Smooth muscle cell of the brain vasculature (primary cell): ENCODE data around the gene SPATS2.

Experiments
- DNase-seq: peaks from one replicate; pipeline ENCODE4 v3.0.0-alpha.2; 2012; ENCODE audit warnings: low read depth, low spot score

The SPATS2 gene

DNA sequence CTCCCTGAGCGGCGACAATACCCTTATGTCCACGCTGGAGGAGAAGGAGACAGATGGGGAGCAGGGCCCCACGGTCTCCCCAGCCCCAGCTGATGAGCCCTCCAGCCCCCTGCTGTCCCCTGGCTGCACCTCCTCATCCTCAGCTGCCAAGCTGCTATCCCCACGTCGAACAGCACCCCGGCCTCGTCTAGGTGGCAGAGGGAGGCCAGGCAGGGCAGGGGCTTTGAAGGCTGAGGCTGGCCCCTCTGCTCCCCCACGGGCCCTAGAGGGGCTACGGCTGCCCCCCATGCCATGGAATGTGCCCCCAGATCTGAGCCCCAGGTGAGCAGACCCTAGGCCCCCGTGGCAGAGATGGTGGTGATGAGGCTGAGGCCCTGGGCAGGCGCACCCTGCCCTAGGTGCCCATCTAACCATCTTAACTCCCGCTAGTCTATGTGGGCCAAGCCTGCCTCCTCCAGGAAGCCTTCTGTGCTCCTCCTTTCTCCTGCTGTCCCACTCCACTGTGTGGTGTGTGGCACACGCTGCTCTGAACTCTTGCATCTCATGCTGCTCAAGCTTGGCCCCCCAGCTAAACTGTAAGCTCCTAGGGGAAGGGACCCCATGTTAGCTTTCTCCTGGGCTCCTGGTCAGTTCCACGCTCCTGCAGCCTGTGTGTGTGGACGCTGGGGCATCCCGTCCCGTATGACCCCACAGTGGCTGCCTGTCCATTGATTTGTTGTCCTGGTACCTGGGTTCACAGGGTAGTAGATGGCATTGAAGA is 188.5 kb downstream of the SPATS2 start:
- DNase-seq: no peak

DNA sequence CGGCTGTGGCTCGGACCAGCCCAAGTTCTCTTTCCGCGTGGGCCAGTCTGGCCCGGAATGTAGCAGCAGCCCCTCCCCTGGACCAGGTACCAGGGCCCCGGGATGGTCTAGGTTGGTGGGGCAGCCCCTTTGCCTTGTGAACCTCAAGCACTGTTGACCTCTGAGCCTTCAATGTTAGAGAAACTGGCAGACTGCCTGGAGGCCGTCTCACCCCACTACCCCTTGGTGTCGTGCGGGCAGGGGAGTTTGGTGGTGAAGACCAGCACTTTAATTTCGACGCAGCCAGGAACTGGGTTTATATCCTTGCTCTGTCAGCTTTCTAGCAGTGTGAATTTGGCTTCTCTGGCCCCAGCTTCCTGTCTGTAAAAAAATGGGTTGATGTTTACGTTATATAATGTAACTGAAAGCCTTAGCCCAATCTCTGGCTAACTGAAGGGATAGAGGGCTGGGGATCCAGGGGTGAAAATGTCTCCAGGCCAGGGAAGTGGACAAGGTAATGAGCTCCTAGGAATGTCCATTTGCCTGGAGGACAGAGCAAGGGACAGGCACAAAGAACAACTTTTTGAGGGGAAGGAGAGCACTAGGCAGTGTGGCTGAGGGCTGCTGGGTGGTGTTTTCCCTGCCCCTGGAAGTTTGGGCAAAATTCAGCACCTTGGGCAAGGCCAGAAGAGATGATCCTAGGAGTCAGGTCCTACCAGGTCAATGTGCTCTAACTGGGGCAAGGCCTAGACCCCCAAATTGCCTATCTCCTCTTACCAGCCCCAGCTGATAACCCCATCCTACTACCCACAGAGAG is 189.3 kb downstream of the SPATS2 start:
- DNase-seq: no peak

DNA sequence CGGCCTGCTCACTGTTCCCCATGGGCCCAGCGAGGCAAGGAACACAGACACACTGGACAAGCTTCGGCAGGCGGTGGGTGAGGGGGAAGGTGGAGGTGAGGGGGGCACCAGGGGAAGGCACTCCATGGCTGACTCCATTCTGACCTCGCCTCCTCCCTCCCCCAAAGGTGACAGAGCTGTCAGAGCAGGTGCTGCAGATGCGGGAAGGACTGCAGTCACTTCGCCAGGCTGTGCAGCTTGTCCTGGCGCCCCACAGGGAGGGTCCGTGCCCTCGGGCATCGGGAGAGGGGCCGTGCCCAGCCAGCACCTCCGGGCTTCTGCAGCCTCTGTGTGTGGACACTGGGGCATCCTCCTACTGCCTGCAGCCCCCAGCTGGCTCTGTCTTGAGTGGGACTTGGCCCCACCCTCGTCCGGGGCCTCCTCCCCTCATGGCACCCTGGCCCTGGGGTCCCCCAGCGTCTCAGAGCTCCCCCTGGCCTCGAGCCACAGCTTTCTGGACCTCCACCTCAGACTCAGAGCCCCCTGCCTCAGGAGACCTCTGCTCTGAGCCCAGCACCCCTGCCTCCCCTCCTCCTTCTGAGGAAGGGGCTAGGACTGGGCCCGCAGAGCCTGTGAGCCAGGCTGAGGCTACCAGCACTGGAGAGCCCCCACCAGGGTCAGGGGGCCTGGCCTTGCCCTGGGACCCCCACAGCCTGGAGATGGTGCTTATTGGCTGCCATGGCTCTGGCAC is 190.1 kb downstream of the SPATS2 start:
- DNase-seq: no peak

DNA sequence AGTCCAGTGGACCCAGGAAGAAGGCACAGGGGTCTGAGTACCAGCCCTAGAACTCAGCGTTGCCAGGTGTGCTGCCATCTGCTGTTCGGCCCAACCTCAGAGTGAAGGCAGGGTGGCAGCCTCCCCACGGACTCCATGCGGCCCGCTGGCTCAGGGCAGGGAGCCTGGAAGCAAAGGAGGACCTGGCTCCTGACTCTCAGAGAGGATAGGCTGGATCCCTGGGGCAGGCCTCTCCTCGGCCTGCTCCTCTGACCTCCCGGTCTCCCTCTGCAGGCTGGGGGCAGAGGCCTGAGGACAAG is 190.6 kb downstream of the SPATS2 start:
- no peak for DNase-seq

DNA sequence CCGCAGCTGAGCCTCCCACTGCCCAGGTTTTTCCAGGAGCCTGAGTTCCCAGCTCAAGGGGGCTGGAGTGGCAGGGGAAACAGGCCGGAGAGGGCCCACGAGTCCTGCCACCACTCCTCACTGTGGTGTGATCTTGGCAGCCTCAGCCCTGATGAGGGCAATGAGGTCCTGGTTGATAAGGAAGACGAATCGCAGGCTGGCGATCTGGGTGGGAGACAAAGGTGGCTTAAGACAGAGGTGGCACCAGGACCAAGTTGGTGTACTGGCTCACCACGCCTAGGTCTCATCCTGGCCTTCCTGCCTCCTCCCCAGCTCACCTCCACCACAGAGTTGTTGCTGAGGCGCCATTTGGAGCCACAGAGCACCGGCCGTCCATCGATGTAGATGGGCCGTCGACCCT is 191.3 kb downstream of the SPATS2 start:
- no peak for DNase-seq

DNA sequence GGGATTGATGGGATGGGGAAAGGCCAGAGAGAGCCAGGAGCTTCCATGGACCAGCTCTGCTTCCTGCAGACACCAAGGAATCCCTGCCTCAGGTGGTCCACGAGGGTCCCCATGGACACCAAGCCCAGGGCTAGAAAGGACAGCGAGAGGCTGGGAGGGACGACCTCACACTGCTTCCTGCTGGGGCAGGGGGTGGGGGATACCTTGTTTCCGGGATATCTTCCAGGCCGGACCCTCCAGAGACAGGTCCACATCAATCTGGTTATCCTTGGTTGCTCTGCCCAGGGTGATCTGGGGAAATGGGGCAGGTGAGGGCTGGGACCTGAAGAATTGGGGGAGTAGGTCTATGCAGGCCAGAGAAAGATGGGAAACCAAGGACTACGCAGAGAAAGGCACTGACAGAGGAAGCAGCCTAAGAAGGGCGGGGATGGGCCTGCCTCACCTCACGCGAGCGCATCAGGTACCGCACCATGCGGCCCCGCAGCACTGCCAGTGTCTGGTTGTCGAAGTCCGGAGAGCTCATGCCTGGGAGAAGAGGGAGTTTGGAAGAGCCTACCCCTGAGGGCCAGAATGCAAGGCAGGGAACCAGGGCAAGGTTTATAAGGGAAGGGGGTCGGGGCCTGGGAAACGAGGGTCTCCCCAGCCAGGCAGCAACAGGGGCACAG is 191.9 kb downstream of the SPATS2 start:
- no peak for DNase-seq

DNA sequence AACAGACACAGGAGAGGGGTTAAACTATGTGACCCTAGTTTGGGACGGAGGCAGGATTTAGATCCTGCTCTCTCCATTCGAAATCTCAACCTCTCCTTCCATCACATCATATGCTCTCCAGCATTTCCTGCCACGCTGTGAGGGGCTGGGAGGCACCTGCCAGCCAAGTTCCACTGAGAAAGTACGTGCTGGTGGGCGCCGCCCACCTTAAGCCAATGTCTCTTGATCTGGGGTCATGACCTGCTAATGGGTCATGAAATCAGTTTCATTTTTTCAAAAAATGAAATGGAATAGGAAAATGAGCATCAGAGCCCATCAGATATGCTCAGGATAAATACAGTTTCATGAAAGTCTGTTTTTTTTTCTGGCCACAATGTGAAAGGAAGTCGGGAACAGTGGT is 193.4 kb downstream of the SPATS2 start:
- no peak for DNase-seq

DNA sequence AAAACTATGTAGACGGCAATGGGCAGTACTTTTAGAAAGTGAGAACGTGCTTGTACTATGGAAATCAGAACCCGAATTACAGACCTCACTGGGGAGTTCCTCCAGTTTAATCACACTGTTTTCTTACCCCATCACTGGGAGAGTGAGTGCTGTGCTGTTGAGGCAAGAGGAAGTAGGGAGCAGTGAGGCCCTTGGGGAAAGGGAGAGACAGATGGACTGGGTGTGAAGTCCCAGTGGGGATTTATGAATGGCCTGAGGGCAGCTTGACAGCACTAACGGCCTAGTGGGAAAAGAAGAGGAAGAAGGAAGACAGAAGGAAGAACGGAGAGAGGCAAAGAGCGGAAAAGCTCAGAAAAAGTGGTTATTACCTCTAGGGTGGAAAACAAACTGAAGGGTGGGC is 195.0 kb downstream of the SPATS2 start:
- no peak for DNase-seq

DNA sequence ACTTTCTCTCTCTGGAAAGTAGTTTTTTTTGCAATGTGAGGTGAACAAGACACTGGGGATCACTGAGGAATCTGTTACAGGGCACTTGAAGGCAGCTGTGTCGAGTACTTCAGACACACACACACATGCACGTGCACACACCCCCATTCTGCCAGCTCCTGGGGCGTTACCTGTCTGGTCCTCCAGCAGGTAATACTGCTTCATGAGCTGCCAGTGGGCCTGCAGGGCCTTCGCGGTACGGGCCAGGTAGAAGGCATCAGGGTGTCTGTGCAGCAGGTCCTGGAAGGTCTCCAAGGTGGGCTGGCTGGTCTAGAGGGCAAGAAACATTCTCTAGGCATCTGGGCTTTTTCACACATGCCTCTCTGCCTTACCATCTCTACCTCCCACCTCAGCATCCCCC is 195.6 kb downstream of the SPATS2 start:
- no peak for DNase-seq

DNA sequence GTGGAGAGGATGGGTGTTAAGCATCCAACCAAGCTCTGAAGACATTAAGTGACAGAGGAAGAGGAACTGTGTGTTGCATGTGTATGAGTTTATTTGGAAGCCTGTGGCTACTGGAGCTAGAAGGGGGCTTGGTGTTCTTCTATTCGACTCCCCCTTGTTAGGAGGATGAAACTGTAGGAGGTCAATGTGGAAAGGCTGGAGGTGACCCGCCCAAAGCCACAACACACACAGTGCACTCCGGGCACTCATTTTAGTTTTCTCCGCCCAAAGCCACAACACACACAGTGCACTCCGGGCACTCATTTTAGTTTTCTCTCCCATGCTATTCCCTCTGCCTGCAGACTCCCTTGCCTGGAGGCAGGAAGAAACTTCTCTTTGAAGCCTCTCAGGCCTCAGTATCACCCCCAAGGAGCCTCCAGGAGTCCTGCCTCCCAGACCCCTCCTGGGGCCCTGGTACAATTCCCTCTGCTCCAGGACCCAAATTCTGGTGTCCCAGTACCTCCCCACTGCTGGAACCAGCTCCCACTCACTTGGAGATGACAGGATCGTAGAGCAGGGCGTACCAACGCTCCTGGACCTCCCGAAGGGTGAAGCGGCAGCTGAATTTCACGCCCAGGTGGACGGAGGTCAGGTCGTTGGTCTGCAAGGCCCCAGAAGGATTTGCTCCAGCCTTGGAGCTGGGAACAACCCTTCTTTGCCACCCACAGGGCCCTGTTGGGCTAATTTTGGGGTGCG is 196.9 kb downstream of the SPATS2 start:
- no peak for DNase-seq

DNA sequence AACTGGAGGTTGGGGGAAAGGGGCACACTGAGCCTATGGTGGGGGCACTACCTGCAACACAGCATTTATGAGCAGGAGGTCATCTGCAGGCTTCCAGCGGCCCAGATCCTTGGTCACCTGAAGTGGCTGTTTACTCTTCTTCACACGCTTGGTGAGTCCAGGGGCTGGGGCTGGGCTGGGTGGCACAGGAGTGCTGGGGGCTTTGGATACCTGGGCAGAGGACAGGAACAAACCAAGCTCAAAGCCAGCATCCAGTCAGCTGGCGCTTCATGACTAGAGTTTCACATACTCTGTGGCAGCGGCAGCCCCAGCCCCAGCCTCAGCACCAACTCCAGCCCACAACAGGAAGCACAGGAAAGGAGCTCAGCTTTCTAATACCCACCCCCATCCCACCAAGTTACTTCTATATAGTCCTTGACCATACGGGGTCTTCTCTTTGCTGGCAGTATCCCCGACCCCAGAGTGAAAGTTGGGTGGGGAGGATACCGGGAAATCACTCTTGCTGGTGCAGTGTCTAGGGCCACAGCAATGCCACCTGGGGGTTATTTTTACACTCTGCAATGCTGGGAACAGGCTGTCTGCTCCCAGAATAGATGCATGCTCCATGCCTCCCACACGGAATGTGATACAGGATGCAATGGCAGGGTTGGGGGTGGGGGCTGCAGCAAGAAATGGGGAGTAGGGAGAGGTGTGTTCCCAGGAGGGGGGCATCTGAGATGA is 197.6 kb downstream of the SPATS2 start:
- DNase-seq: no peak

DNA sequence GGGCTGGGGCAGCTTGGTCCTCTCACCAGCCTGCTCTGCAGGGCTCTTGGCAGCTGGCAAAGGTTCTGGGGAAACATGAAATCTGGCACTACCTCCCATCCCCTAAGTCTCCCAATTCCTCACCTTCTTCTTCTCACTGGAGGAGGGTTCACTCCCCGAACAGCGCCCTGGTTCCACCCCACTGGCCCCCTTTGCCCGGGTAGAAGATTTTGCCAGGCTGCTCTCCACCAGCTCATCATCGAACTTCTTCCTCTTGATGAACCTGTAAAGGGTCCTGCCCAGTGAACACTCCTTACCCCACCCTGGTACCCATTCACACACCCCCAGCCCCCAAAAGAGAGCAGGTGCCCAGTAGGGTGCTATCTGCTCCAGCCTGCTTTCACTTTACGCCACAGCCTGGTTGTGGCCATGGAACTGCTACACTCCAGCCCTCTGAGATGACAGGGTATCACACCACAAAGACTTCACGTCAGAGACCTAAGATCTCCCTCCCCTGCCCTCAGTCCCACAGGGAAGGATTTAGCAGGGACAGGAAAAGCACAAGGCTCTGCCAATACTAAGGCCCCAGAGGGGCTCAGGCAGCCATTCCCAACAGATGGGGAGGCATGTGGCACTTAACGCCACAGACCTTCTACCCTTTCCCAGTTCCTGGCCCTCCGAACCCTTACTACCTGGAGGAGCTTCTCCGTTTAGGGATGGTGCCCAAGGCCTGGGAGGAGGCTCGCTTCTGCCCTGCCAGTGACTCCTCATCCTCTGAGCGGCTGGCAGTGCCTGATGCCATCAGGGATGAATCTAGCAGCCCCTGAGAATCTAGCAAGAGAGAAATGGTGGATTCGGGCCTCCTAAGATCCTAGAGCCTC is 198.4 kb downstream of the SPATS2 start:
- no peak for DNase-seq

DNA sequence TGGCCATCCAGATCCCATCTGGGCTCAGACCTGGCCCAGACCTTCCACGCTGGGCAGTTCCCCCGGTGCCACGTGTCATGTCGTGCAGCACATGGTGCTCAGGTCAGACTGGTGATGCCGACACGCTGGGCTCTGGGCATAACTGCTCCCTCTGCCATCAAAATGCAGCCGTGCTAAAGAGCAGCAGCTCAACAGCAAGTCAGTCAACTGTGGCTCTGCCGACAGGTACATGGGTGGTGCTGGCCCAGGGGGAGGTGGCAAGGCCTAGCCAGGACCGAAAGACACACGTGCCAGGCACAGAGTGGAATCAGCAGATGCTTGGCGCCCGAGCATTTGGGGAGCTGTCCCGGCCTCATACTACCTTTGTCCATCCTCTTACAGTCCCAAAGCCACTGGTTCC is 199.1 kb downstream of the SPATS2 start:
- DNase-seq: no peak

DNA sequence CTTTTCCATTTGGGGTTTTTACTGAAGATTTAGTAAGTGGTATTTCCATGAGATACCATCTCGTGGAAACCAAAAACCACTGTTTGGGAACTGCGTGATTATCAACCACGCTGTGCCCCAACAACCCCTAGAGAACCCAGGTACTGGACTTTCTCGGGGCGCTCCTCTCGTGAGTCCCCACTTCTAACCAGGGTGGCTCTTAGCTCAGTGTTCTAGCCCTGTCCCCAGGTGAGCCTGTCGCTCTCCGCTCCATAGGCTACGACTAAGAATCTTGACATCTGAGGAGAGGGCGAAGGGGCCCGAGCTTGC is 200.0 kb downstream of the SPATS2 start:
- no peak for DNase-seq

DNA sequence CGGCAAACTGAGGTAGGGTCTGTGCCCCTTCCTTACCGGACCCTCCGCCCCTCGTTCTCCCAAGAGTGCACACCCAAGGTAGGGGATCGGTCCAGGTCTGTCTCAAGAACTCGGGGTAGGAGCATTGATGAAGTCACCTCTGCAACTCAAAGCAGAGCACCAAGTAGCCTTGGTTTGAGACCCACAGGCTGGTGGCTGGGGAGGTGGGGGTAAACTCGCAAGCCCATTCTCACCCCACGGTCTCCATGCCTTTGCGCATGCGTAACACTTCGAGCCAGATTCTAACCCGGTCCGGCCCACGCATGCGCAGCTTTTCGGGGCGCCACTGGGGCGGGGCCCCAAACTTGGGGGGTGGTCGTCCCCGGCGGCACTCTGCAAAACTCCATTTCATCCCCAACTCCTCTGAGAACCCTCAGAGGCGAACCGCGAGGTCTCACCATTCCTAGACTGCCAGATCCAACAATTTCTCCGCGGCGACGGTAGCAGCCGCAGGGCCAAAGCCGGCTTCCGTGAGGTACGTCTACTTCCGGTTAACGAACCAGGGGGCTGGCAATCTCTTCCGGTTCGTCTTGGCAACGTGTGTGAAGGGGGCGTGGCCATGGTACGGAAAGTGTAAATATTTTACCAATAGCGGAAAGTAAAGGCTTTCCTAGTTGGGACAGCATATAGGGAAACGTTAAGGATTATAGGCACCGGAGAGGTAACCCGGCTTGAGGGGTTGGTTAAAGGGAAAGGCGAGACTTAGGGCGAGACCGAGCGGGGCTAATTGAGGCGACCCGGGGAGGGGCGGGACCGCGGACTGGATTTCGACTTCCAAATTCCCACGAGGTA is 200.6 kb downstream of the SPATS2 start, which contains the start of gene MCRS1:
MCRS1 (minus strand) TSS at position 532 of the 831 bp plus-strand sequence. CDS start 1,411 bp downstream, outside the sequence.
- peak; percentile 77 for DNase-seq

DNA sequence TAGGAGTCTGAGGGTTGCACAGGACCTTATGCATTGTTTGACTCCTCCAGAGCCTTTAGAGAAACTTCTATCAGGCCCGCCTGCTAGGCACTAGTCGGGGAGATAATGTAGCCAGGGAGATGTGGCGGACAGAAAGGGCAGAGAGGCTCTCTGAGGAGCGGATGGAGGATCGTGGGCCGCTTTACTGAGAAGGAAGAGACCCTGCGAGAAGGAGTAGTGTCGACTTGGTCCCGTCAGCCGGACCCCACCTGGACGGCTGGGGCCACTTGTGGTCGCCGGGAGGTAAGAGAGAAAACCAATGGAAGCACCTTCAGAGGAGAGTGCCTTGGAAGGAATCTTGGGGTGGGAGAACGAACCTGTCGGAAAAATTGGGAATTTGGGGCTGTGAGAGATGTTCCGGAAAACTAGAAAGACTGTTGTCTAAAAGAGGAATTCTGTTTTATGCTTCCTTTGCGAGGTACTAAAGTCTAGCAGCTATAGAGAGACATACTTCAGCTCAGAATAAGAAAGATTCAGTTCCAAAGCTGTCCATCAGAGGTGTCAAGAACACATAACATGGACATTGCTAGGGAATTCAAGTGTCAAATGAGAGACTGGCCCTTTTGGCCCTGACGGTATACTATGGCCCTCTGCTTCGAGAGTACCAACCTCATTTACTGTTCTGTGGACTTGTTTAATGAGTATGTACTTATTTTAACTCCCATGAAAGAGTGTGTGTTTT is 201.3 kb downstream of the SPATS2 start:
- DNase-seq: no peak
